Mesodermal cell (in vitro differentiated cells): ENCODE data around the gene SLC2A9.

Experiments used
- H3K27ac ChIP-seq: 2 replicates; pipeline ENCODE4 v1.7.0; 2013; ENCODE audit warnings: mild to moderate bottlenecking, low read depth, low read length, moderate library complexity; ENCODE audit not compliant: severe bottlenecking
- H3K36me3 ChIP-seq: 2 replicates; pipeline ENCODE4 v1.7.1; 2013; ENCODE audit warnings: mild to moderate bottlenecking, low read length, moderate library complexity; ENCODE audit not compliant: control insufficient read depth, insufficient read depth
- H3K4me1 ChIP-seq: one replicate; pipeline ENCODE4 v1.7.1; 2013; ENCODE audit warnings: mild to moderate bottlenecking, low read length; ENCODE audit not compliant: insufficient read depth, control insufficient read depth, poor library complexity, severe bottlenecking
- H3K4me3 ChIP-seq: 2 replicates; pipeline ENCODE4 v1.7.0; 2013; ENCODE audit warnings: low read length, control low read depth, mild to moderate bottlenecking; ENCODE audit not compliant: insufficient read depth, poor library complexity, severe bottlenecking; ENCODE audit errors: extremely low read depth
- H3K9me3 ChIP-seq: 2 replicates; pipeline ENCODE4 v1.7.1; 2013; ENCODE audit warnings: mild to moderate bottlenecking, low read length, moderate library complexity; ENCODE audit not compliant: control insufficient read depth
- WGBS, 2 experiments: methylation state at CpG; one replicate each; pipeline ENCODE4 v1.1.5; 2013; ENCODE audit warnings: missing lambda C conversion rate in 2 of 2; ENCODE audit not compliant: insufficient coverage in 2 of 2; 5-methylcytosine and 5-hydroxymethylcytosine counted together

Gene SLC2A9

GRCh38 chr4:10029403-10029802 is 8.1 kb upstream of the SLC2A9 start:
- H3K36me3 ChIP-seq, result no peaks in the 10 kb centered on the region
- H3K4me3 ChIP-seq, result no peak overlapping the region
- 80 to 90% methylated on average over 2 to 4 of the region's 4 CpGs for WGBS, 2 experiments
- H3K9me3 ChIP-seq, result no peaks in the 10 kb centered on the region
- no peak overlapping the region for H3K27ac ChIP-seq
- H3K4me1 ChIP-seq, result peaks cover 27% of the 10 kb centered on the region

GRCh38 chr4:10028910-10029309 is 7.6 kb upstream of the SLC2A9 start:
- WGBS, 2 experiments, result 82 to 83% methylated on average over 1 to 4 of the region's 4 CpGs
- Histone ChIP-seq H3K4me1 (peaks cover 31% of the 10 kb centered on the region), H3K4me3 (no peak overlapping the region), H3K9me3 (no peaks in the 10 kb centered on the region), H3K36me3 (no peaks in the 10 kb centered on the region), H3K27ac (no peak overlapping the region)

- 79 to 84% methylated on average over 9 of the region's 9 CpGs for WGBS, 2 experiments
- peaks cover 33% of the 10 kb centered on the region for H3K4me1 ChIP-seq
- no peaks in the 10 kb centered on the region for H3K9me3 ChIP-seq
- no peaks in the 10 kb centered on the region for H3K36me3 ChIP-seq
- no peak overlapping the region for H3K27ac ChIP-seq
- H3K4me3 ChIP-seq, result no peak overlapping the region
Observed at GRCh38 chr4:10026485-10026884, 5.2 kb upstream of the SLC2A9 start.

- no peak overlapping the region for H3K27ac ChIP-seq
- H3K4me1 ChIP-seq, result peaks cover 30% of the 10 kb centered on the region
- H3K36me3 ChIP-seq, result no peaks in the 10 kb centered on the region
- no peaks in the 10 kb centered on the region for H3K9me3 ChIP-seq
- 88 to 100% methylated on average over 1 of the region's 3 CpGs for WGBS, 2 experiments
- H3K4me3 ChIP-seq, result no peak overlapping the region
Observed at GRCh38 chr4:10025230-10025806, 4.0 kb upstream of the SLC2A9 start.

GRCh38 chr4:10024303-10024702 is 3.0 kb upstream of the SLC2A9 start:
- Histone ChIP-seq H3K36me3 (no peaks in the 10 kb centered on the region), H3K4me1 (peaks cover 30% of the 10 kb centered on the region), H3K9me3 (no peaks in the 10 kb centered on the region), H3K4me3 (no peak overlapping the region), H3K27ac (no peak overlapping the region)
- 95 to 100% methylated on average over 2 of the region's 2 CpGs for WGBS, 2 experiments

GRCh38 chr4:10023806-10024205 is 2.5 kb upstream of the SLC2A9 start:
- Histone ChIP-seq H3K4me1 (peaks cover 32% of the 10 kb centered on the region), H3K9me3 (no peaks in the 10 kb centered on the region), H3K36me3 (no peaks in the 10 kb centered on the region), H3K27ac (no peak overlapping the region), H3K4me3 (no peak overlapping the region)
- WGBS, 2 experiments, result 84% methylated on average over 5 to 7 of the region's 7 CpGs

- no peak overlapping the region for H3K27ac ChIP-seq
- WGBS, 2 experiments, result 93 to 94% methylated on average over 4 to 5 of the region's 5 CpGs
- no peaks in the 10 kb centered on the region for H3K36me3 ChIP-seq
- H3K4me1 ChIP-seq, result peaks cover 32% of the 10 kb centered on the region
- no peak overlapping the region for H3K4me3 ChIP-seq
- no peaks in the 10 kb centered on the region for H3K9me3 ChIP-seq
Observed at GRCh38 chr4:10023050-10023419, 1.7 kb upstream of the SLC2A9 start.

GRCh38 chr4:10022346-10023049 is 1.2 kb upstream of the SLC2A9 start:
- WGBS, 2 experiments, result 86 to 87% methylated on average over 14 of the region's 14 CpGs
- H3K36me3 ChIP-seq, result no peaks in the 10 kb centered on the region
- H3K9me3 ChIP-seq, result no peaks in the 10 kb centered on the region
- no peak overlapping the region for H3K27ac ChIP-seq
- H3K4me1 ChIP-seq, result peaks cover 32% of the 10 kb centered on the region
- no peak overlapping the region for H3K4me3 ChIP-seq

GRCh38 chr4:10021653-10022023 is 341 bp upstream of the SLC2A9 start:
- WGBS, 2 experiments, result 90 to 92% methylated on average over 2 to 3 of the region's 5 CpGs
- Histone ChIP-seq H3K36me3 (no peaks in the 10 kb centered on the region), H3K9me3 (no peaks in the 10 kb centered on the region)

GRCh38 chr4:10020106-10020505 is 1.2 kb downstream of the SLC2A9 start:
- H3K4me1 ChIP-seq, result peaks cover 35% of the 10 kb centered on the region
- no peaks in the 10 kb centered on the region for H3K9me3 ChIP-seq
- WGBS, 2 experiments, result 93 to 98% methylated on average over 6 of the region's 6 CpGs
- no peaks in the 10 kb centered on the region for H3K36me3 ChIP-seq
- no peak overlapping the region for H3K4me3 ChIP-seq
- no peak overlapping the region for H3K27ac ChIP-seq

More at GRCh38 chr4:10021653-10022023, 341 bp upstream of the SLC2A9 start:
- Histone ChIP-seq H3K4me3 (no peak overlapping the region), H3K4me1 (peaks cover 32% of the 10 kb centered on the region), H3K27ac (no peak overlapping the region)

GRCh38 chr4:10019521-10020051 is 1.7 kb downstream of the SLC2A9 start:
- H3K9me3 ChIP-seq, result no peaks in the 10 kb centered on the region
- peaks cover 35% of the 10 kb centered on the region for H3K4me1 ChIP-seq
- no peak overlapping the region for H3K4me3 ChIP-seq
- H3K36me3 ChIP-seq, result no peaks in the 10 kb centered on the region
- H3K27ac ChIP-seq, result no peak overlapping the region
- whole genome bisulfite sequencing, 2 experiments, result 95% methylated on average over 8 of the region's 9 CpGs
